SIG-M5 treated with dmso at 0.1 percent for 504 hours (cell line): Measurements from ENCODE around the gene GPM6B.
A peak's percentile ranks its signal among the peaks of the same experiment; 100 is the strongest.

ENCODE experiments used
- DNase-seq: peaks from one replicate; lab custom pipeline; 2025; ENCODE audit not compliant: unreplicated experiment; lab: John Stamatoyannopoulos, UW

The GPM6B gene

GRCh38 chrX:13816643-13817627 lies at the start of gene GPM6B:
GPM6B (minus strand) TSS chrX:13817093; CDS start chrX:13816904, 189 bp downstream.
- no peak for DNase-seq

GRCh38 chrX:13864264-13864663 lies 47.4 kb upstream of the GPM6B start:
- DNase-seq: no peak

GRCh38 chrX:13863324-13863723 lies 46.4 kb upstream of the GPM6B start:
- no peak for DNase-seq

- no peak for DNase-seq
Observed at GRCh38 chrX:13859724-13860123, 42.8 kb upstream of the GPM6B start.

GRCh38 chrX:13857804-13858203 lies 40.9 kb upstream of the GPM6B start:
- DNase-seq: no peak

- DNase-seq: no peak
Observed at GRCh38 chrX:13855689-13856450, 39.0 kb upstream of the GPM6B start.

- no peak for DNase-seq
Observed at GRCh38 chrX:13854003-13854402, 37.1 kb upstream of the GPM6B start.

GRCh38 chrX:13852001-13852695 lies 35.3 kb upstream of the GPM6B start:
- peak; percentile 34 for DNase-seq

GRCh38 chrX:13845721-13846378 lies 29.0 kb upstream of the GPM6B start:
- DNase-seq: no peak

GRCh38 chrX:13843150-13843721 lies 26.3 kb upstream of the GPM6B start:
- DNase-seq: no peak

GRCh38 chrX:13840121-13840520 lies 23.2 kb upstream of the GPM6B start:
- no peak for DNase-seq

GRCh38 chrX:13837290-13837745 lies 20.4 kb upstream of the GPM6B start:
- DNase-seq: no peak

GRCh38 chrX:13836575-13836974 lies 19.7 kb upstream of the GPM6B start:
- no peak for DNase-seq

GRCh38 chrX:13835825-13836224 lies 18.9 kb upstream of the GPM6B start:
- DNase-seq: no peak

GRCh38 chrX:13834355-13834754 lies 17.5 kb upstream of the GPM6B start:
- no peak for DNase-seq

GRCh38 chrX:13829983-13830382 lies 13.1 kb upstream of the GPM6B start:
- DNase-seq: no peak

GRCh38 chrX:13828392-13828791 lies 11.5 kb upstream of the GPM6B start:
- no peak for DNase-seq

GRCh38 chrX:13827298-13828090 lies 10.6 kb upstream of the GPM6B start:
- no peak for DNase-seq

GRCh38 chrX:13826770-13827169 lies 9.9 kb upstream of the GPM6B start:
- no peak for DNase-seq
